GM12801 (cell line): ENCODE data around the gene IL22RA2.

Source experiments
- TF ChIP-seq, protein P1 (sequence below): IDR thresholded peaks from one replicate; pipeline ENCODE4 v1.5.1; 2011; ENCODE audit warnings: control low read depth; ENCODE audit not compliant: insufficient read length; ENCODE audit errors: extremely low read depth

IL22RA2 gene

GRCh38 chr6:137173501-137173900 lies at the start of gene IL22RA2:
Gene IL22RA2, minus strand, starts transcription at chr6:137173644. Its CDS starts 11,895 bp downstream, at chr6:137161749.
- TF ChIP-seq, protein P1, sequence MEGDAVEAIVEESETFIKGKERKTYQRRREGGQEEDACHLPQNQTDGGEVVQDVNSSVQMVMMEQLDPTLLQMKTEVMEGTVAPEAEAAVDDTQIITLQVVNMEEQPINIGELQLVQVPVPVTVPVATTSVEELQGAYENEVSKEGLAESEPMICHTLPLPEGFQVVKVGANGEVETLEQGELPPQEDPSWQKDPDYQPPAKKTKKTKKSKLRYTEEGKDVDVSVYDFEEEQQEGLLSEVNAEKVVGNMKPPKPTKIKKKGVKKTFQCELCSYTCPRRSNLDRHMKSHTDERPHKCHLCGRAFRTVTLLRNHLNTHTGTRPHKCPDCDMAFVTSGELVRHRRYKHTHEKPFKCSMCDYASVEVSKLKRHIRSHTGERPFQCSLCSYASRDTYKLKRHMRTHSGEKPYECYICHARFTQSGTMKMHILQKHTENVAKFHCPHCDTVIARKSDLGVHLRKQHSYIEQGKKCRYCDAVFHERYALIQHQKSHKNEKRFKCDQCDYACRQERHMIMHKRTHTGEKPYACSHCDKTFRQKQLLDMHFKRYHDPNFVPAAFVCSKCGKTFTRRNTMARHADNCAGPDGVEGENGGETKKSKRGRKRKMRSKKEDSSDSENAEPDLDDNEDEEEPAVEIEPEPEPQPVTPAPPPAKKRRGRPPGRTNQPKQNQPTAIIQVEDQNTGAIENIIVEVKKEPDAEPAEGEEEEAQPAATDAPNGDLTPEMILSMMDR = no peak

DNA sequence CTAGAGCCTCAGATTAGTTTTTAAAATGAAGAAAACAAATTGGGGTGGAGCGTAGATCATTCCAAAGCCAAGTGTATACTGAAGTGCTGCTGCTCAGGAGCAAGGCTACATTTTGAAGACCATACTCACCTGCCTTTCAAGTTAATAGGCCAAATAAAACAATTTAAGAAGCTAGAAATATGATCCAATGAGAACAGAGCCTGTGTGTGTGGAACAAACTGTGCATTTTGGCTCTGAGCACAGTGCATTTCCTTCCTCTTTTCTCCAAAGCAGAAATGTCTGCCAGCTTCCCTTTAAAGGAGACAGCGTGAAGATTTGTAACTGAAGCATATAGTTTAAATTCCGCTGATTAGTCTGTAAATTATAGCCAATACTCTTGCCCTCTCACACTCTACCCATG lies 48.9 kb upstream of the IL22RA2 start:
- TF ChIP-seq, protein P1 = no peak

- TF ChIP-seq, protein P1 = no peak
Measured at GRCh38 chr6:137219664-137220252, 46.3 kb upstream of the IL22RA2 start.

- TF ChIP-seq, protein P1 = no peak
Measured at GRCh38 chr6:137218917-137219663, 45.6 kb upstream of the IL22RA2 start, which contains the start of gene IFNGR1. Gene IFNGR1, minus strand, starts transcription at chr6:137219385. Its CDS starts 58 bp downstream, at chr6:137219327.

DNA sequence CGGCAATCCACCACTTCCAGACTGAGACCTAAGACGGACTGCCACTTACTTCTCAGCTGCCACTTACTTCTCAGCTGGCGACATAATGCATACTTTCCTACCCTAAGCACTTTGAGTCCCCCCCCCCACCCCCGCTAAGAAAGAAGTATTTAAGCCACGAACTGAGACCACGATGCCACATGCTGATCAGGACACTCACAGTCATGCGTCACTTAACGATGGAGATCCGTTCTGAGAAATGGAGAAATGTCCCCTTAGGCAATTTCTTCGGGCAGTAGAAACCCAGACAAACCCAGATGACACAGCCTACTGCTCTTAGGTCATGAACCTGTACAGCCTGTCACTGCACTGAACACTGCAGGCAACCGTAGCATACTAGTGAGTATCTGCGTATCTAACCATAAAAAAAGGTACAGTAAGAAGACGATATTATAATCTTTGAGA lies 45.1 kb upstream of the IL22RA2 start:
- TF ChIP-seq, protein P1 = no peak

DNA sequence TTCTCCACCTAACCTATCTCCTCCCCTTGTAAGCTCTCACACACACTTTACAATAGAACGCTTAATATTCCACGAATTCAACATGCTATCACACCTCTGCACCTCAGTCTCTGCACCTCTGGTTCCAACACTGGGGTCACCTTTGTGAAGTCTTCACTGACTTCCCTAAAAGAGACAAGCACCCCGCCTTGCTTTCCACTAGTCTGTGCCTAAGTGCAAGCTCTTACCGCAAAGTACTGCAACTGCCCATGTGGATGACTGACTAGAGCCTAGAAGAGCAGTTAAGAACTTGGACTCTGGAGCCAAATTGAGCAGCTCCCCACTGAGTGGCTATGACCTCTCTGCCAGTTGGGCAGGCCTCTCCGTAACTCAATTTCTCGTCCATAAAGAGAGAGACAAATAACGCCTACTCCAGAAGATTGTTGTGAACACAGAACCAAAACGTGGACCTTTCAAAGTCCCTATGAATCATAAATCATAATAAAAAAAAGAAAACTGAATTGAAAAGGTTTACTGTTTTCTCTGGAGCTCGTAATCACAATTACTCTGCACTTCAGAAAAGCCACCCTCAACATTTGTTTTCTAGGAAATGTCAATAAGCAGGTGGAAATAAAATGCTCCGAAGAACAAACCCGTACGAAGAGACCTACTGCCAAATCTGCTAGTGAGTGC lies 44.5 kb upstream of the IL22RA2 start:
- TF ChIP-seq, protein P1 = no peak

- TF ChIP-seq, protein P1 = no peak
Measured at GRCh38 chr6:137216875-137217553, 43.6 kb upstream of the IL22RA2 start.
